ENCODE measurements around the gene BRD2.
A peak's percentile ranks its signal among the peaks of the same experiment; 100 is the strongest.

Gene BRD2

DNA sequence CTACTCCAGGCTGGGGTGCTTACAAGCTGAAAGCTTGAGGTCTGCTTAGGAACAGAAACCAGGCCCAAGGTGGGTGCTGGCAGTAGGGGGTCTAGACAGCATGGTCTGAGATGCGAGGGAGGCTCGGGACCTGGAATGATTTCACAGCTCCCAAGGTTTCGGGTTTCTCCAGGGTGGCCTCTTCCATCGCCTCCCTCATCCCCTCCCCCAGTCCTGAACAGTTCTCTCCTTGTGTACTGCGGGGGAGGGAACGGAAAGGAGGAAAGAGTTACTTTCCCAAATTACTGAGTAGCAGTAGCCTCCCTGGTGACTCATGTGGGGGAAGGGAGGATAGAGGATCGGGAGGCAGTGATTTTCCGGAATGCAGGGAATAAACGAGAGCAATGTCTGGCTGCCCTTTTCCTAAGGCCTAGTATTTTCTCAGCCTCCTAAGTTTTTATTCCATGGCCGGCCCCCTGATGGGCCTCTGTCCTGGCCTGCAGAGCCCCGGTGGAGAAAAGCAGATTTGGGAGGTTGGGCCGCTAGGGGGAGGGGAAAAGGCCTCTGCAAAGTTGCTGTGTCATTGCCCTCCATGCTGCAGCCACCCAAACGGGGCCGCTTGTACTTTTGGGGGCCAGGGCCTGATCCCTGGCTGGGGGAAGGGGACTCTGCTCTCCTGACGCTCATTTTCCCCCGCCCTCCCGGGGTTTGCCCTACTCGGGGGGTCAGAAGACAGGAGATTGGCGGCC is 1.5 kb downstream of the BRD2 start:
- DNase-seq = peak; percentile 89
- in situ Hi-C loops (cut with MboI; ENCODE audit: low pct_unique_long_range_greater_than_20kb, low sequenced_read_pairs) = no loop called here

DNA sequence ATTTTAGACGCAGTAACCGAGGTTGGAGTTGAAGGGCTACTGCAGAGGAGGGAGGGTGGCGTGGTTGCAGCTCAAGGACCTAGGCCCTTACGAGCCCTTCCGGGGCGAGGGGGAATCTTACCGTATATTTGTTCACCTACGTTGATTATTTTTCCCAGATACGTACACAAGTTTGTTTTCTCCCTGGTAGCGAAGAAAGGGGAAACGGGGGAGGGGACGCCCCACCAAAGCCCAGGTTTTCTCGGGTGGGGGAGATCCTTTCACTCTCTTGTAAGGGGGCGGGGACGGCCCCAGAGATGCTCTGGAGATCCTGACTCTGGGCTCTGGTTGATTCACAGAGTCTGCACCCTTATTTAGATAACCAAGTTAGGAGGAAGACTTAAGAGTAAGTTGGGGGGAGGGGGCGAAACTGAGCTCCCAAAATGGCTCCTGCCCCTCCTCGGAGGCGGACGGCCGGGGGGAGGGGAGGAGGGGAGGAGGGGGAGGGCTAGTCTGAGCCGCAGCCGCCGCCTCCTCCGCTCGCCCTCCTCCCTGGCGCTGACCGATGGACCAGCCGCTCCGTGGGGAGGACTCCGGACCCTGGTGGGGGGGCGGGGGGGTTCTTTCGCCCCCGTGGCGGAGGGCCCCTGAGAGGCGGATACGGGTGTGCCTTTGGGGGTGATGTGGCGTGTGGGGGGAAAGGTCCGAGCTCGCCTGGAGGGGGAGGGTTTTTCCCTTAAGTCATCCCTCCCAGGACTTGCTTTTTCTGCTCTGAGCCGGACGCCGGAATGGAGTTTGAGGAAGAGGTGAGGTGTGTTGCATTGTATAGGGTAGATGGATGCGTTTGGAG is 2.2 kb downstream of the BRD2 start:
- in situ Hi-C loops (cut with MboI; ENCODE audit: low pct_unique_long_range_greater_than_20kb, low sequenced_read_pairs) = no loop called here
- peak; percentile 74 for DNase-seq

DNA sequence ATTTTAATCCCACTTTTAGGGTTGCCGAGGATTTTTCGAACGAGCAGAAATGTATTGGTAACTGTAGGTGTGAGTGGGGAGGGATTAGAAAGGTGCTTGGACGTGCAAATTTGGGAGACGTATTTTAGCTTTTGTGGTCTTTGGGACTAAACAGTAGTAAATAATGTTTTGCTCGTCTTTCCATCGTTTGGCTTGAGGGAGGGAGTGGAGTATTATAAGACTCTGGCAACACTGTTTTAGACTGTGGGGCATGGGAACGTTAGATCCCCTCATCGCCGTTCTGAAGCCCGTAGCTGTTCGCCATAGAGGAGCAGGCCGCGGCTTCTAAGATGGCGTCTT is 2.8 kb downstream of the BRD2 start:
- in situ Hi-C loops (cut with MboI; ENCODE audit: low pct_unique_long_range_greater_than_20kb, low sequenced_read_pairs) = no loop called here
- no peak for DNase-seq

DNA sequence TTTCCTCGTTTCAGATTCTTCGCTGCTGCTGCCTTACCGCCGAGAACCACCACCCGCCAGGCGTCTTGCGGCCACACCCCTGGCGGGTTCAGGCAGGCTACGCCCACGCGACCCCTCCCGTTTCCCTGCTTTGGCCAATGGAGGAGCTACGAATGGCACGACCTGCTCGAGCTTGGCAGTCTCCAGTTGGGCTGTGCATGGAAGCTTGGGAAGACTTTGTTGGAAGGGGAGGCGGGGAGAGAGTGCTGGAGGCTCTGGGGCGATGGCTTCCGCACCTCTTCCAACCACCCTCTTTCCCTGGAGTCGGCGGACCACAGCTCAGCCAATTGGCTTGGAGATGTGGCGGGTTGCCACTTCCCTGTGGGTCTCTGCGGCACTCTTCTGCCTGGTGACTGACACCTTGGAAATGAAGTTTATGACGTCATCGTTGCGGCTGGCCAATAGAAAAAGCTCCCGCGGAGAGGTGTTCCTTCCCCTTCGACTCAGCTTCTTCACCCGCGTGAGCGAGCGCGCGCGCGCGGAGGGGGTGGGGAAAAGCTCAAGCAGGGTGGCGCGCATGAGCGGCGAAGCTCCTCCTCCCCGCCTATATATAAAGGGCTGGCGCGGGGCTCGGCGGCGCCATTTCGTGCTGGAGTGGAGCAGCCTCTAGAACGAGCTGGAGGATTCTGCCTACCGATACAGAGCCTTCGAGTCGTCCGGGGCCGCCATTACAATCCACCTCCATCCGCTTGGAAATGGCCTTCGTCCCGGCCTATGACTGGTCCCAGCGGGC is 3.4 kb downstream of the BRD2 start:
- peak; percentile 100 for DNase-seq
- in situ Hi-C loops (cut with MboI; ENCODE audit: low pct_unique_long_range_greater_than_20kb, low sequenced_read_pairs) = no loop called here

DNA sequence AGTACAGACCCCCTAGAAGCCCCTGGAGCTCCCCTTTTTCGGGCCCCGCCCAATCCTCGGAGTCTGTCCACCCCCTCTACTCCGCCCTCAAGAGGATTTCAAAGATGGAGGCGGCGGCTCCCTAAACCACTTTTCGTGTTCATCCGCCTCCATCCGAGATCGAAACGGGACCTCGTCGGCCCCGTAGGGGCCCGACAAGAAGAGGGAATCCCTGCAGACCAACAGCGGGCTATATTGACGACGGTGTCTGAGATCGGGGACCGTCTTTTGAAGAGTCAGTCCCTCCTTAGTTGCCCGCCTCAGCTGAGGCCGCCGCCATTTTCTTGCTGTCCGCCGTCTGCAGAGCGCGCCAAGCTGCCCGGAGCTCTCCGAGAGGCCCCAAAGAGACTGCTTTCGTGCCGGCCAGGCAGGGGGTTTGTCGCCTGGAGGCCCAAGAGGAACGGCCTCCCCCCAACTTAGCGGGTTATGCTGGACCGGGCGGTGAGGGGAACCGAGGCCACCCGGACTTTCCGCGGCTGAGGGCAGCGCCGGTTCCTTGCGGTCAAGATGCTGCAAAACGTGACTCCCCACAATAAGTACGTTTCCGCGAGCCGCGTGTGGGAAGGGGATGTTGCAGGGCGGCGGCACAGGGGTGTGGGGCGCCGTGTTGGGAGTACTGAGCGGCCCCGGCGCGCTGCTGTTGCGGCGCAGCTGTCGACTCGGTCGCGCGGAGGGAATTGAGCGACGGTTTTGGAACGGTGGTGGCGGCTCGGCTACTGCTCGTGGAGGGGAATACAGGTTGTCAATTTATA is 4.2 kb downstream of the BRD2 start:
- DNase-seq = no peak
- in situ Hi-C loops (cut with MboI; ENCODE audit: low pct_unique_long_range_greater_than_20kb, low sequenced_read_pairs) = no loop called here

DNA sequence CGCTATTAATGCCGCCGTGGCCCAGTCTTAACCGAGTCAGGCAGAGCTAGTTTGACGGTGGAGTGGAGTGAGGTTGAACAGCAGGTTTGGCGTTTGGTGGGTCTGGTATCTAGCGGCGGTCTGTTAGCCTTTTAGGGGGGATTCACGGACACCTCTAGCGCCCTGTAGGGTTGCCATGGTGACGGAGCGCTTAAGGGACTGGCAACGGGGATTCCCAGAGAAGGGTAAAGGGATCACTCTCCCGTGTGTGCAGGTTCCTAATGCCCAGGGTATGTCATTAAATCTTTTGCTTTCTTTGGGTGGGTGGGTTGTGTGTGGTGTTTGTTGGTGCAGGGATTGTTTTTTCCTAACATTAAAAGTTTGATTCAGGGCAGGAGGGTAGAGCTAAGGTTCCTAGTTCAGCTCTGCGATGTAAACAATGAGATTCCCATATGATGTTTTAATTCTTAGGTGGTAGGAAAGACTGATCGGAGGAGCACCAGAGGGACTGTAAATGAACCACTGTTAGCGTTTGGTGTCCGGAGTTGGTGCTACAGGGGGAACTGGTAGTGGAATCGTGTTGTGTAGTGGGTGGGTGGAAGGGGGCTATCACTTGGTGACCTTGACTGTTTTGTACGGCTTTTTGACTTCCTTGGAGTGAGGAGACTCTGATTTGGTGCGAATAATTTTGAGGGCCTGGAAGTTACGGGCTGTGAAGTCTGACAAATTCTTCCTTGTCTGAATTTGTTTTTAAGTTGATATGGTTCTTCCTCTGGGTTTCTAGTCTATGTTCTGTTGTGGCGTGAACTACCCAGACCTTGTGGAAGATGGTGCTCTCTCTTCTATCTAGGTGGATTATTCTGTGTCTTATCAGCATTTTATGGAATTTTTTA is 5.0 kb downstream of the BRD2 start:
- in situ Hi-C loops (cut with MboI; ENCODE audit: low pct_unique_long_range_greater_than_20kb, low sequenced_read_pairs) = no loop called here
- peak; percentile 50 for DNase-seq

DNA sequence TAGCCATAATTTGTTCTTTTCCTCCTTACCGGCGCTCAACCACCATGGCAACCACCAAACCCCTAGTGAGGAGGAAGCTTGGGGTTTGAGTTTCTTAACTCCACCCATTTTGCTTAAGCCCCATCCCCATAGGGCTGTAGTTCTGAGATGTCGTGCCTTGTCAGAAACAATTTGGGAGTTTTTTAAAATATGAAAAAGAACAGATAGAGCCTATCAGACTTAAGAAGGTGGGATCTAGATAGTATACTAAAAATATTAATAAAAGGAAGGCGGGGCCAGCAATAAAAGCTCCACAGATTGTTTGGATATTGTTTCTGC is 5.6 kb downstream of the BRD2 start:
- in situ Hi-C loops (cut with MboI; ENCODE audit: low pct_unique_long_range_greater_than_20kb, low sequenced_read_pairs) = no loop called here
- DNase-seq = peak; percentile 66

DNA sequence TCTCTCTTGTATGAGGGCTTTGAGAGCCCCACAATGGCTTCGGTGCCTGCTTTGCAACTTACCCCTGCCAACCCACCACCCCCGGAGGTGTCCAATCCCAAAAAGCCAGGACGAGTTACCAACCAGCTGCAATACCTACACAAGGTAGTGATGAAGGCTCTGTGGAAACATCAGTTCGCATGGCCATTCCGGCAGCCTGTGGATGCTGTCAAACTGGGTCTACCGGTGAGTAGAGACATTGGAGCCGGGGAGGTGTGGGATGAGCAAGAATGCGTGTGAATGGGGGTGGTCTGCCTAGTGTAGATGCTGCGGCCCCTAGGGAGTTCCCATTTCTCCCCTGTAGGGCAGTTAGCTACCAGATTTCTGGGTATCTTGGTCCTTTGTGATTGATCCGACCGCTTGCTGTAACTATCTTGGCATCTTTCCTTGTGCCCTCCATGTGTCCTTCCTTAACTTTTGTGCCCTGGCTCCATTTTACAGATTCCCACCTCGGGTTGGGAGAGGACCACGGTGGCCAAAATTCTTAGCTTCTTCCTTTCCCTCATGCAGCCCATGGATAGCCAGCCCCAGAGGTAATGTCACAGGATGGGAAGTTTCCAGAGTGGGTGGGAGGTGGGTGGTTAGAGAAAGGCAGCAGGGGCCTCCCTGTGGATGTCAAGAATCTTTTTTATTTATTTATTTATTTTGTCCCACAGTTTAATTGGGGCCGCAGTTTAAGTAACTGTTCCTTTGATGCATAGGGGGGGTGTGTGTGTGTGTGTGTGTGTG is 6.3 kb downstream of the BRD2 start:
- in situ Hi-C loops (cut with MboI; ENCODE audit: low pct_unique_long_range_greater_than_20kb, low sequenced_read_pairs) = no loop called here
- no peak for DNase-seq

DNA sequence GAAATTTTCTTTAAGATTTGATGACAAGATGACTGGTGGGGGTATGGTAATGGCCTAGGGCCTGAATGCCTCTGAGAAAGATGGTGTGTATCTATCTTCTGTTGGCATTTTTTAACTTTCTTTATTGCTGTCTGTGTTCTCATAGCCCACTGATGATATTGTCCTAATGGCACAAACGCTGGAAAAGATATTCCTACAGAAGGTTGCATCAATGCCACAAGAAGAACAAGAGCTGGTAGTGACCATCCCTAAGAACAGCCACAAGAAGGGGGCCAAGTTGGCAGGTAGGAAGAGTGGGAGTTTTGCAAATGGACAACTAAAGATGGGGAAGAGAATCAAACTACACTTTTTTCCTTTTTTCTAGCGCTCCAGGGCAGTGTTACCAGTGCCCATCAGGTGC is 7.5 kb downstream of the BRD2 start:
- in situ Hi-C loops (cut with MboI; ENCODE audit: low pct_unique_long_range_greater_than_20kb, low sequenced_read_pairs) = no loop called here
- no peak for DNase-seq

DNA sequence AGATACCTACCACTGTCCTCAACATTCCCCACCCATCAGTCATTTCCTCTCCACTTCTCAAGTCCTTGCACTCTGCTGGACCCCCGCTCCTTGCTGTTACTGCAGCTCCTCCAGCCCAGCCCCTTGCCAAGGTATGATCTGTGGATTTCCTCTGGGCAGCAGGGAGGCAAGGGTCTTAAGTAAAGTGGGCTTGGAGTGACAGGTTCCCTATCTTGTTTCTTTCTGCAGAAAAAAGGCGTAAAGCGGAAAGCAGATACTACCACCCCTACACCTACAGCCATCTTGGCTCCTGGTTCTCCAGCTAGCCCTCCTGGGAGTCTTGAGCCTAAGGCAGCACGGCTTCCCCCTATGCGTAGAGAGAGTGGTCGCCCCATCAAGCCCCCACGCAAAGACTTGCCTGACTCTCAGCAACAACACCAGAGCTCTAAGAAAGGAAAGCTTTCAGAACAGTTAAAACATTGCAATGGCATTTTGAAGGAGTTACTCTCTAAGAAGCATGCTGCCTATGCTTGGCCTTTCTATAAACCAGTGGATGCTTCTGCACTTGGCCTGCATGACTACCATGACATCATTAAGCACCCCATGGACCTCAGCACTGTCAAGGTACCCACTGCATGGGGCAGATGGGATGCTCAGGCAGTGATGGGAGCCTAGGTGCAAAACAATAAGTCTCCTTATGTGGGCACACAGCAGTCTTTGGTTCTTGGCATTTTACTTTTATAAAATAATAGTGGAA is 8.1 kb downstream of the BRD2 start:
- in situ Hi-C loops (cut with MboI; ENCODE audit: low pct_unique_long_range_greater_than_20kb, low sequenced_read_pairs) = no loop called here
- no peak for DNase-seq

DNA sequence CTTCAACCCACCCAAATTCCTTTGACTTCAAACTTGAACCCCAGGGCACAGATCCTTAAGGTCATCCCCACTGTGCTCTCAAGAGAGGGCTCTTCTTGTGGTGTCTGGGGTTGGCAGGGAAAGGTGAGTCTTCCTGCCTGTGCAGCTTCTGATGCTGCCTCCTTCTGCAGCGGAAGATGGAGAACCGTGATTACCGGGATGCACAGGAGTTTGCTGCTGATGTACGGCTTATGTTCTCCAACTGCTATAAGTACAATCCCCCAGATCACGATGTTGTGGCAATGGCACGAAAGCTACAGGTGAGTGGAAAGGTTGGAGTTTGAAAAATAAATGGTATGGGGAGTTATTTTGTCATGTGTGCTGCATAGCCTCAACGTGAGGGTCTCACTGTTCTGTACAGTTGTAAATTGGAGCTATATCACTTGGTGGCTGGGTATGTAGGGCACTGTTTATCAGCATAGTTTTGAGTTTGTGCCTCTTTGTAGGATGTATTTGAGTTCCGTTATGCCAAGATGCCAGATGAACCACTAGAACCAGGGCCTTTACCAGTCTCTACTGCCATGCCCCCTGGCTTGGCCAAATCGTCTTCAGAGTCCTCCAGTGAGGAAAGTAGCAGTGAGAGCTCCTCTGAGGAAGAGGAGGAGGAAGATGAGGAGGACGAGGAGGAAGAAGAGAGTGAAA is 9.0 kb downstream of the BRD2 start:
- no peak for DNase-seq
- in situ Hi-C loops (cut with MboI; ENCODE audit: low pct_unique_long_range_greater_than_20kb, low sequenced_read_pairs) = no loop called here

DNA sequence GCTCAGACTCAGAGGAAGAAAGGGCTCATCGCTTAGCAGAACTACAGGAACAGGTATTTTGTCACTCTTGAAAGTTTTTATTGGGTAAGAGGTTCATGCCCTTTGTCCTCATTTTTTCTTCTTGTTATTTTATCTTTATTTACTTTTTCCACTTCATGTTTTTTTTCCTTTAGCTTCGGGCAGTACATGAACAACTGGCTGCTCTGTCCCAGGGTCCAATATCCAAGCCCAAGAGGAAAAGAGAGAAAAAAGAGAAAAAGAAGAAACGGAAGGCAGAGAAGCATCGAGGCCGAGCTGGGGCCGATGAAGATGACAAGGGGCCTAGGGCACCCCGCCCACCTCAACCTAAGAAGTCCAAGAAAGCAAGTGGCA is 9.5 kb downstream of the BRD2 start:
- in situ Hi-C loops (cut with MboI; ENCODE audit: low pct_unique_long_range_greater_than_20kb, low sequenced_read_pairs) = no loop called here
- DNase-seq = no peak

DNA sequence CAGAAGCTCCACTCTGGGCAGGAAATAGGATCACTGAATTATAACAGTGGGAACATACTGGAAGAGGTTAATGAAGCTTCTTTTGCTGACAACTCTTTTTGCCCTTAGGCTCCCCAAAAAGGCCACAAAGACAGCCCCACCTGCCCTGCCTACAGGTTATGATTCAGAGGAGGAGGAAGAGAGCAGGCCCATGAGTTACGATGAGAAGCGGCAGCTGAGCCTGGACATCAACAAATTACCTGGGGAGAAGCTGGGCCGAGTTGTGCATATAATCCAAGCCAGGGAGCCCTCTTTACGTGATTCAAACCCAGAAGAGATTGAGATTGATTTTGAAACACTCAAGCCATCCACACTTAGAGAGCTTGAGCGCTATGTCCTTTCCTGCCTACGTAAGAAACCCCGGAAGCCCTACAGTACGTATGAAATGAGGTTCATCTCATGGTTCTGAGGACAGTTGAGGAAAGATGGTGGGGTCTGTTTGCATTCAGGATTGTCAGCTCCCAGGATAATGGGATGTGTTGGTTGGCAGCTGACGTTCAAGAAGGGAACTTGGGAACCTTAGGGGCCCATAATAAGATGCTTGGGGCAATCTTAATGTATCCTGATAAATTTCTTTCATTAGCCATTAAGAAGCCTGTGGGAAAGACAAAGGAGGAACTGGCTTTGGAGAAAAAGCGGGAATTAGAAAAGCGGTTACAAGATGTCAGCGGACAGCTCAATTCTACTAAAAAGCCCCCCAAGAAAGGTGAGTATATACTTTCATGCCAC is 11.5 kb downstream of the BRD2 start:
- DNase-seq = no peak
- in situ Hi-C loops (cut with MboI; ENCODE audit: low pct_unique_long_range_greater_than_20kb, low sequenced_read_pairs) = no loop called here

DNA sequence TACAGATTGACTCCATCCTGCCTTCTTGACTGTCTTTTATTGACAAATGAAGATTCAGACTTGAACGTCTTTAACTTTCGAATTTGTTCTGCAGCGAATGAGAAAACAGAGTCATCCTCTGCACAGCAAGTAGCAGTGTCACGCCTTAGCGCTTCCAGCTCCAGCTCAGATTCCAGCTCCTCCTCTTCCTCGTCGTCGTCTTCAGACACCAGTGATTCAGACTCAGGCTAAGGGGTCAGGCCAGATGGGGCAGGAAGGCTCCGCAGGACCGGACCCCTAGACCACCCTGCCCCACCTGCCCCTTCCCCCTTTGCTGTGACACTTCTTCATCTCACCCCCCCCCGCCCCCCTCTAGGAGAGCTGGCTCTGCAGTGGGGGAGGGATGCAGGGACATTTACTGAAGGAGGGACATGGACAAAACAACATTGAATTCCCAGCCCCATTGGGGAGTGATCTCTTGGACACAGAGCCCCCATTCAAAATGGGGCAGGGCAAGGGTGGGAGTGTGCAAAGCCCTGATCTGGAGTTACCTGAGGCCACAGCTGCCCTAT is 12.2 kb downstream of the BRD2 start:
- in situ Hi-C loops (cut with MboI; ENCODE audit: low pct_unique_long_range_greater_than_20kb, low sequenced_read_pairs) = no loop called here
- DNase-seq = no peak

DNA sequence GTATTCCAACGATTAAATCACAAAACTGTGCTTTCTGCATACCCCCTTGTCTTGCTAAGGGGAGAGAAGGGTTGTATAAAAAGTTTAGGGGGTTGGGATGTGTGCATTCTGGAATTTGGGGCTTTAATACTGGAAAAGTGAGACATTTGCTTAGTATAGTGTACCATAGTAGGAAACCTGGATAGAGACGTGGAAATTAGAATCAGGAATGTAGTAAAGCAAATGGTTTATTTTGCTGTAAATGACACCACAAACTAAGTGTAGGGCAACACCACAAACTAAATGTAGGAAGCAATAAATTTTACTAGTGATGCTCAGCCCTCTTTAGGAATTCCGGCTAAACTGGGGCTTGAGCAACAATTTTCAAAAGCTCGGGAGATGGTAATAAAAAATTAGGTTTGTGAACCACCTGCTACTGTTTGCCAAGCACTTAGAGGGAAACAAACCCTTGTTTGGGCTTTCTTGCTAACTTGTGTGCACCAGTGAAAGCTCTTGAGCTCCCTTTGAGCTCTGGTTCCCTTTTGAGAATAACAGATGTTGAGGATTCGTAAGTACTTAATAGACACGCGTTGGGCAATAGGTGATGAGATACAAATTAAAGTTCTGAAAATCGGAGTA is 13.8 kb downstream of the BRD2 start:
- DNase-seq = peak; percentile 16
- in situ Hi-C loops (cut with MboI; ENCODE audit: low pct_unique_long_range_greater_than_20kb, low sequenced_read_pairs) = no loop called here
